DOHH2 (cell line): Measurements from ENCODE around the gene LINGO3.
A peak's percentile ranks its signal among the peaks of the same experiment; 100 is the strongest.

Source experiments
- H3F3A ChIP-seq: fragments of 200-600 bp; sonication (generic), shearing (Covaris generic); 2 replicates; pipeline ENCODE4 v1.6.0; 2016; ENCODE audit warnings: antibody characterized with exemption, mild to moderate bottlenecking; ENCODE audit not compliant: control insufficient read depth, insufficient read depth
- H3K27ac ChIP-seq: fragments of 200-600 bp; sonication (generic); 2 replicates; pipeline ENCODE4 v1.5.1; 2014; ENCODE audit warnings: low read depth, mild to moderate bottlenecking, low read length, moderate library complexity
- H3K27me3 ChIP-seq: fragments of 200-600 bp; sonication (generic); 2 replicates; pipeline ENCODE4 v1.6.1; 2014; ENCODE audit warnings: mild to moderate bottlenecking, low read length, mixed read lengths; ENCODE audit not compliant: control insufficient read depth
- H3K36me3 ChIP-seq: fragments of 200-600 bp; sonication (generic); 2 replicates; pipeline ENCODE4 v1.6.1; 2014; ENCODE audit warnings: mild to moderate bottlenecking, low read length, moderate library complexity, mixed read lengths; ENCODE audit not compliant: control insufficient read depth
- H3K4me1 ChIP-seq: fragments of 200-600 bp; sonication (generic); 2 replicates; pipeline ENCODE4 v1.6.1; 2014; ENCODE audit warnings: mild to moderate bottlenecking, low read length, mixed read lengths; ENCODE audit not compliant: control insufficient read depth
- H3K4me2 ChIP-seq: fragments of 200-600 bp; sonication (generic); 2 replicates; pipeline ENCODE4 v1.6.0; 2014; ENCODE audit warnings: mild to moderate bottlenecking, low read length, moderate library complexity
- H3K4me3 ChIP-seq: fragments of 200-600 bp; sonication (generic); 2 replicates; pipeline ENCODE4 v1.5.1; 2014; ENCODE audit warnings: mild to moderate bottlenecking, low read length, mixed read lengths
- H3K79me2 ChIP-seq: fragments of 200-600 bp; sonication (generic); 2 replicates; pipeline ENCODE4 v1.6.1; 2014; ENCODE audit warnings: mild to moderate bottlenecking, low read length, mixed read lengths; ENCODE audit not compliant: control insufficient read depth
- H3K9me2 ChIP-seq: fragments of 200-600 bp; sonication (generic); replicated peaks from 2 replicates; pipeline ENCODE4 v1.6.1; 2014; ENCODE audit warnings: mild to moderate bottlenecking, low read length, mixed read lengths; ENCODE audit not compliant: control insufficient read depth
- H3K9me3 ChIP-seq: fragments of 200-600 bp; sonication (generic); 2 replicates; pipeline ENCODE4 v1.6.1; 2014; ENCODE audit warnings: antibody characterized with exemption, low read length, mixed read lengths; ENCODE audit not compliant: control insufficient read depth, insufficient read depth
- H4K20me1 ChIP-seq: fragments of 200-600 bp; sonication (generic); 2 replicates; pipeline ENCODE4 v1.6.0; 2014; ENCODE audit warnings: low read depth, mild to moderate bottlenecking, antibody characterized with exemption, low read length, moderate library complexity; ENCODE audit not compliant: control insufficient read depth, insufficient read depth
- CTCF ChIP-seq: fragments of 200-600 bp; sonication (generic); IDR thresholded peaks from one replicate; pipeline ENCODE4 v1.5.1; 2014; ENCODE audit warnings: antibody characterized with exemption, mild to moderate bottlenecking, low read depth, low read length; ENCODE audit not compliant: poor library complexity, severe bottlenecking
- EZH2phosphoT487 ChIP-seq: fragments of 200-600 bp; sonication (generic); IDR thresholded peaks from 2 replicates; pipeline ENCODE4 v1.6.1; 2017; ENCODE audit warnings: borderline replicate concordance, mild to moderate bottlenecking, antibody characterized with exemption, low read length, moderate library complexity, mixed read lengths

The LINGO3 gene

DNA sequence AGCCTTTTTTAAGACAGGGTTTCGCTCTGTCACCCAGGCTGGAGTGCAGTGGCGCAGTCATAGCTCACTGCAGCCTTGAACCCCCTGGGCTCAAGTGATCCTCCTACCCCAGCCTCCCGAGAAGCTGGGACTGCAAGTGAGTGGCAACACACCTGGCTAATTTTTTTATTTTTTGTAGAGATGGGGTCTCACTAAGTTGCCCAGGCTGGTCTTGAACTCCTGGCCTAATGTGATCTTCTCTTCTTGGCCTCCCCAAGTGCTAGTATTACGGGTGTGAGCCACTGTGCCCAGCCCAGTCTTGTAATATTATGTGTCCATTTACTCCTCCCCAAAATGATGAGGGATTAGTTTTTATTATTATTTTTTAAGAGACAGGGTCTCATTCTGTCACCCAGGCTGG lies 3.1 kb upstream of the LINGO3 start:
- H3K27ac ChIP-seq = no peak overlapping the region
- peaks cover 19% of the 10 kb centered on the region for H3K9me3 ChIP-seq

GRCh38 chr19:2309734-2310362 lies 1.9 kb upstream of the LINGO3 start:
- H3K27me3 ChIP-seq = peaks cover 56% of the 10 kb centered on the region
- H3K4me1 ChIP-seq = peaks cover 12% of the 10 kb centered on the region; the same call in 1 of the 2 replicates
- no peaks in the 10 kb centered on the region for H3F3A ChIP-seq
- no peaks in the 10 kb centered on the region for H3K36me3 ChIP-seq
- no peaks in the 10 kb centered on the region for H3K79me2 ChIP-seq
- H3K27ac ChIP-seq = no peak overlapping the region
- H3K9me2 ChIP-seq = no peaks in the 10 kb centered on the region
- H3K9me3 ChIP-seq = peaks cover 10% of the 10 kb centered on the region
- H3K4me2 ChIP-seq = no peak overlapping the region
- TF ChIP-seq EZH2phosphoT487 (no peak), CTCF (no peak)
- no peaks in the 10 kb centered on the region for H4K20me1 ChIP-seq
- H3K4me3 ChIP-seq = no peak overlapping the region

More for the DNA sequence above, 3.1 kb upstream of the LINGO3 start:
- Histone ChIP-seq H3K36me3 (no peaks in the 10 kb centered on the region), H3K9me2 (no peaks in the 10 kb centered on the region), H4K20me1 (no peaks in the 10 kb centered on the region), H3K27me3 (peaks cover 50% of the 10 kb centered on the region), H3F3A (no peaks in the 10 kb centered on the region), H3K4me3 (no peak overlapping the region), H3K4me1 (peaks cover 19% of the 10 kb centered on the region), H3K4me2 (no peak overlapping the region), H3K79me2 (no peaks in the 10 kb centered on the region)
- TF ChIP-seq EZH2phosphoT487 (no peak), CTCF (no peak)

- TF ChIP-seq CTCF (no peak), EZH2phosphoT487 (no peak)
- H3K27ac ChIP-seq = no peak overlapping the region
- H4K20me1 ChIP-seq = no peaks in the 10 kb centered on the region
- H3K9me2 ChIP-seq = no peaks in the 10 kb centered on the region
- no peak overlapping the region for H3K4me3 ChIP-seq
- no peaks in the 10 kb centered on the region for H3K9me3 ChIP-seq
- H3K27me3 ChIP-seq = peaks cover 57% of the 10 kb centered on the region
- peaks cover 24% of the 10 kb centered on the region for H3K4me1 ChIP-seq
- H3K4me2 ChIP-seq = peak overlapping the region; percentile 31; the same call in 1 of the 2 replicates
- no peaks in the 10 kb centered on the region for H3K79me2 ChIP-seq
- no peaks in the 10 kb centered on the region for H3K36me3 ChIP-seq
- H3F3A ChIP-seq = no peaks in the 10 kb centered on the region
These were observed 389 bp downstream of the LINGO3 start for GRCh38 chr19:2307518-2308012.
